Pons (tissue), 1 donor: ENCODE results near the gene SLC13A4.
A peak's percentile ranks its signal among the peaks of the same experiment; 100 is the strongest.
"Not testable (repeated sequence)": the region's sequence is repeated elsewhere in the genome, so short reads cannot be mapped to it uniquely, and the experiment has no call there.

Experiments
- DNase-seq: peaks from one replicate; pipeline ENCODE4 v3.0.0-alpha.2; 2016; ENCODE audit warnings: low spot score

SLC13A4 gene

DNA sequence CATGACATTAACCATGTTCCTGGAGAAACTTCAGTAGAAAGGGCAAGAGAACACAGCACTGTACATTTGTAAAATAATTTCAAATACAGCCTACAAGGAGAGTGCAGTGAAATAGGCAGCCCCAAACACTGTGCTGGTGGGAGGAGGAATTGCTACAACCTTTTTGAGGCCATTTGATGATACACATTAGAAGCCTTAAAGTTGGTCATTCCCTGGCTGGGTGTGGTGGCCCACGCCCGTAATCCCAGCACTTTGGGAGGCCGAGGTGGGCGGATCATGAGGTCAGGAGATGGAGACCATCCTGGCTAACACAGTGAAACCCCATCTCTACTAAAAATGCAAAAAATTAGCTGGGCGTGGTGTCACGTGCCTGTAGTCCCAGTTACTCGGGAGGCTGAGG, 35.4 kb downstream of the SLC13A4 start:
- DNase-seq: not testable (repeated sequence)

DNA sequence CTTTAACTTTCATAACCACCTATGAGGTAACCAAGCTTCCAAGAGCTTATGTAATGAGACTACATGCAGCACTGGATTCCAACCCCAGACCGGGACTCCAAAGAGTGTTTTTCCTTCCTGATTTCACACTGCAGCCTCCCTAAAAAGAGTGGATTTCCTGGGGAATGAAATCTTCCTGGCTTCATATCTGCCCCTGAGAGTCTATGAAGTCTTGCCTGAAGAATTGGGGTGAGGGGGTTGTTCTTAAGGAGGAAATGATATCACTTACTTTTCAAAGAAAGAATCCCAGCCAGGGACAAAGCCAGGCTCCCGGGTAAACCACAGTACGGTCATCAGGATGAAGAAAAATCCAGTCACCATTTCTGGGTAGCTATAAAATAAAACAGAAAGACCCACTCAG, 35.9 kb downstream of the SLC13A4 start:
- DNase-seq: no peak

DNA sequence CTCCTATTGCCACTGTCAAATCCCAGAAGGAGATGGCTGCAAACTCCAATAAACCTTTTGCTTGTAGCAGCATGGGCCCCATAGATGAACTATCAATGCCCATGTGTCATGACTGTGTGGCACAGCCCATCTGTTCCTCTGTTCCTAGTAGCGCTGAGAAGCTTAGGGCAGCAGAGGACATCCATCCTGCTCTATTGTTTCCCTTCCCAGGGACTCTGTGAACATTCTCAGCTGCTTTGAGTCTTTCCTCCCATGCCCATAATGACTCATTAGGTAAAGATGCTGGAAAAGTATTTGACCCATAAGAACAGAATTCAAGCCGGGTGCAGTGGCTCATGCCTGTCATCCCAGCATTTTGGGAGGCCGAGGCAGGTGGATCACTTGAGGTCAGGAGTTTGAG, 37.4 kb downstream of the SLC13A4 start:
- no peak for DNase-seq

GRCh38 chr7:135687466-135687865, 40.5 kb downstream of the SLC13A4 start:
- no peak for DNase-seq

GRCh38 chr7:135685306-135686084, 42.5 kb downstream of the SLC13A4 start:
- DNase-seq: no peak

- no peak for DNase-seq
Observed at GRCh38 chr7:135684699-135685098, 43.3 kb downstream of the SLC13A4 start.

- DNase-seq: no peak
Observed at GRCh38 chr7:135684136-135684535, 43.9 kb downstream of the SLC13A4 start.

DNA sequence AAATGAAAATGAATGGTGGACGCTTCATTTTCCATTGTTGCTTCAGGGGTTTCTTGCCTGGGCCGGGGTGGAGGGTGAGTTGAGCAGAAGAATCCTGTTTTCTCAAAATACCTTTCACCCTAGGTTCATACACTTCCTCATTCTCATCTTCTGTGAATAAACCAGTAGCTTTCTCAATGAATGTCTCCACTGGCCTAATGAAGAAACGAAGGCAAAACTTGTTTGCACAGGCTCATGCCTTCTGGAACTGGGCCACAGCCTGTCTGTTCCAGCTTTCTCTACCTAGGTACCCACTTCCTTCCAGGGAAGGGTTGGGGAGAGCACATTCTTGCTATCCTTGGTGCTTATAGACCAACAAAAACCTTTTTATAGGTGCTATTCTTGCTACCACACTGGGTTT, 44.4 kb downstream of the SLC13A4 start:
- DNase-seq: no peak

- DNase-seq: no peak
Observed at GRCh38 chr7:135682191-135682590, 45.8 kb downstream of the SLC13A4 start.

- no peak for DNase-seq
Observed at GRCh38 chr7:135681762-135682161, 46.2 kb downstream of the SLC13A4 start.

DNA sequence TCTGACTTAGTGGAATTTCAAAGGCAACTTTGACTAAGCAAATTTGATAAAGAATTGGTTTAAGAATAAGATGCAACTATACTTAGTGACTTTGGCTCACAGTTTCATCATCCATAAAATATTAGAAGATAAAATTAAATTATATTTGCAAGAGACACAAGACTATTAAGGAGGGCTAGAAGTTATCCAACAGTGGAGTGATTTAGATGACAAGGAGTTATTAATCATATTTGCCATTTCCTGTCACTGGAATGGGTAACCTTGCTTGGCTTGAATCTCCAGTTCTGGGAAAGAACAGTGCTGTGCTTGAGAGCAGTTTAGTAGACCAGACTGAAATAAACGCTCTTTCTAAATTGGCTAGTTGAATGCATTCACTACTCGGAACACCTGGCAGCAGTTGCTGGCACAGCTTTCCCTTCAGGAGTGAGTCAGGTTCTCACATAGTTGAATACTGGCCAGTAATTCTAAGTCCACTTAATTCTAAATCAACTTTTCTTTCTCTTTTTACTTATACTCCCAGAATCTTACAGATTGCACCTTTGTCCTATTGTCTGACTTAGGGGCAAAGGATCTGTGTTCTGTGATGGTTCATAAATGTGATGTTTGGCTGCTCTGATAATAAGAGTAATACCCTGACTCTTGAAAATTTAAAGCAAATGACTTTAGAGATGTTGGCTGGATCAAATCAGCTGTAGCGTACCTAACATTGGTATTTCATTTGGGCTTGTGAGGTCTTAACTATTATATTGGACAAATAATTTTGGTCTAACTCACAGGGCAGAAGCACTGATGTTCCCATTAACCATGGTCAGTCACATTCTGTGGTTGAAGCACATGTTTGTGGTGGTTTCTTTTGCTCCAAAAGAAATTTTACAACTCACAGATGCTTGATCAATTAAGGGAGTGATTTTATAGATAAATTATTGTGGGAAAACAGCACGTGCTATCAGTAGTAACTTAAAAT, 49.1 kb downstream of the SLC13A4 start:
- no peak for DNase-seq

DNA sequence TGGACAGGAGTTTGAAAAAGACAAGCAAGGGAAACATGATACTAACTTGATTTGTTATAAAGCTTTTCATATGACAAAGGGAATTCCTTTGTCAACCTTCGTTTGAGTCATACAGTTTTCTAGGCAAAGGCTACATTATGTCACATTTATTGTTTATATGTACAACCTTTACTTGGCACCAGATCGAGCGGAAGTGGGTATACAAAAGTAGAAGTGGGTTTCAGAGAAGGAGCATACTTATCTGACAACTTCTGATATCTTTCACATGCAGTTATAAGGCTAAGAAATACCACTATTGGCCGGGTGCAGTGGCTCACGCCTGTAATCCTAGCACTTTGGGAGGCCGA, 54.7 kb downstream of the SLC13A4 start:
- no peak for DNase-seq

- DNase-seq: peak; percentile 64
Observed at GRCh38 chr7:135672560-135673359, 55.2 kb downstream of the SLC13A4 start.

GRCh38 chr7:135670179-135670578, 57.8 kb downstream of the SLC13A4 start:
- no peak for DNase-seq

- no peak for DNase-seq
Observed at GRCh38 chr7:135669774-135670173, 58.2 kb downstream of the SLC13A4 start.

DNA sequence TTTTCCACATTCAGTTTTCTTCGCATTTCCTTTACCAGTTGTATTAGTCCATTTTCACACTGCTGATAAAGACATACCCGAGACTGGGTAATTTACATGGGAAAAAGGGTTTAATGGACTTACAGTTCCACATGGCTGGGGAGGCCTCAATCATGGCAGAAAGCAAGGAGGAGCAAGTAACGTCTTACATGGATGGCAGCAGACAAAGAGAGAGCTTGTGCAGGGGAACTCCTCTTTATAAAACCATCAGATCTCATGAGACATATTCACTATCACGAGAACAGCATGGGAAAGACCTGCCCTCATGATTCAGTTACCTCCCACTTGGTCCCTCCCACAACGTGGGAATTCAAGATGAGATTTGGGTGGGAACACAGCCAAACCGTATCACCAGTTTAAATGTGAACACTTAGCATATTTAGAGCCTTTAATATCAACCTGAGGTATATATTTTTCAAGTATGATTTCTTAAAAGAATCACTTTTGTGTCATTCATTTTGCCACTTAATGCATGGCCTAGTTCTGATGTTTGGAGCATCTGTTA, 59.1 kb downstream of the SLC13A4 start:
- not testable (repeated sequence) for DNase-seq

DNA sequence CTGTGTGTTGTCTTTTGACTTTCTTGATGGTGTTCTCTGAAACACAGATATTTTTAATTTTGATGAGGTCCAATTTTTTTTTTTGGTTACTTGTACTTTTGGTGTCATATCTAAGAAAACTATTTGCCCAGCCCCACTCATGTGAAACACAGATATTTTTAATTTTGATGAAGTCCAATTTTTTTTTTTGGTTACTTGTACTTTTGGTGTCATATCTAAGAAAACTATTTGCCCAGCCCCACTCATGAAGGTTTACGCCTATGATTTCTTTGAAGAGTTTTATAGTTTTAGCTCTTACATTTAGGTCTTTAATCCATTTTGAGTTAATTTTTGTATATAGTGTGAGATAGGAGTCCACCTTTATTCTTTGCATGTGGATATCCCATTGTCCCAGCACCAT, 60.4 kb downstream of the SLC13A4 start:
- DNase-seq: not testable (repeated sequence)

- DNase-seq: no peak
Observed at GRCh38 chr7:135666846-135667245, 61.1 kb downstream of the SLC13A4 start.

GRCh38 chr7:135666156-135666555, 61.8 kb downstream of the SLC13A4 start:
- DNase-seq: no peak

DNA sequence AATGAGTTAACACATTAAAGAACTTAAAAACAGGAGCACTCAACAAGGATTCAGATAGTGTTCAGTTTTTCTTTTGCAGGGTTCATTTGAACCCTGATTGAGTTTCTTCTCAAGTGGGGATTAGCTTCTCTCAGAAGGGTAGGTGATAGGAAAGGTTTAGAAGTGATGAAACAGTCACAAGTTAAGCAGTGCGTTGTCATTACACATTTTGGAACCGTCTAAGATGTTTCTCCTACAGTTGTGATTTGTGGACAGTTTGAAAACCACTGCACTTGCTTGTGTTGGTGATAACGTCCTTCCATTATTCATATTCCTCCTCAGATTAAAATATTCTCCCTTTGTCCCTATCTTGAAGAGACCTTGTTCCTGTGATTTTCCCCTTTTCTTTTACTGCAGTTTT, 62.9 kb downstream of the SLC13A4 start:
- no peak for DNase-seq

DNA sequence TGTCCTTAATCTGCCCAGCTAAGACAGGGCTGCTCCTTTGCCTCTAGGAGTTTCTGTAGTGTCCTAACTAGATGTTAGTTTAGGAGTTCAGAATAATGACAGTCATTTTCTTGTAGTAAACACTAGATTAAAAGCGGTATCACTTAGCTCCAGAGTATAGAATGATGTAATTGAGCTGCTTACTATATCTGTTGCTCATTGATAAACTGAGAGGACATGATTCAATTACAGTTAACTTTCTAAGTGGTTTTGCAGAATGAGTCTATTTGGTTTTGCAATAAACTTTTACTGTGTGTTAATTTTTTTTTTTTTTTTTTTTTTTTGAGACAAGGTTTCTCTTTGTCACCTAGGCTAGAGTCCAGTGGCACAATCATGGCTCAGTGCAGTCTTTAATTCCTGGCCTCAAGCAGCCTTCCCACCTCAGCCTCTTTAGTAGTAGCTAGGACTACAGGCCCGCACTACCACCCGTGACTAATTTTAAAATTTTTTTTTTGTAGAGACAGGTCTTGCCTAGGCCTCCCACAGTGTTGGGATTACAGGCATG, 63.9 kb downstream of the SLC13A4 start:
- no peak for DNase-seq
